Spleen (tissue), 11 donors: Measurements from ENCODE around the gene MCM9. TPM values are rescaled to one million over a fixed set of nuclear protein-coding genes. Genes with fewer than 3 reads are reported as not detected.

Experiments
- DNase-seq: peaks from one replicate; pipeline ENCODE4 v3.0.0-alpha.2; 2020
- H3K27ac ChIP-seq, 8 donors: fragments of 200-600 bp; sonication (generic) in 7 of 8; 1 replicate in 4 of 8; 2 replicates in 4 of 8; pipeline versions ENCODE4 v1.5.0 to v1.8.0; 2016 to 2021; ENCODE audit warnings: inconsistent platforms in 4 of 8, mild to moderate bottlenecking in 4 of 8, moderate library complexity in 1 of 8
- H3K27me3 ChIP-seq, 7 donors: fragments of 200-600 bp; sonication (generic) in 6 of 7; replicated peaks in 1 of 7; 1 replicate in 4 of 7; 2 replicates in 3 of 7; pipeline versions ENCODE4 v1.5.0 to v1.8.0; 2016 to 2021; ENCODE audit warnings: inconsistent platforms in 3 of 7, mild to moderate bottlenecking in 1 of 7
- H3K36me3 ChIP-seq, 6 donors: fragments of 200-600 bp; sonication (generic) in 5 of 6; 1 replicate in 4 of 6; 2 replicates in 2 of 6; pipeline versions ENCODE4 v1.5.0 to v1.8.0; 2016 to 2021; ENCODE audit warnings: inconsistent platforms in 2 of 6
- H3K4me1 ChIP-seq, 6 donors: fragments of 200-600 bp; sonication (generic) in 5 of 6; 1 replicate in 3 of 6; 2 replicates in 3 of 6; pipeline versions ENCODE4 v1.5.0 to v1.8.0; 2016 to 2021; ENCODE audit warnings: inconsistent platforms in 3 of 6
- H3K4me3 ChIP-seq, 8 donors: fragments of 200-600 bp; sonication (generic) in 7 of 8; 1 replicate in 4 of 8; 2 replicates in 4 of 8; pipeline versions ENCODE4 v1.5.0 to v1.8.0; 2016 to 2021; ENCODE audit warnings: inconsistent platforms in 4 of 8, mild to moderate bottlenecking in 4 of 8, moderate library complexity in 2 of 8
- H3K9me3 ChIP-seq, 8 donors: fragments of 200-600 bp; sonication (generic) in 7 of 8; 1 replicate in 4 of 8; 2 replicates in 4 of 8; pipeline versions ENCODE4 v1.5.0 to v1.8.0; 2016 to 2021; ENCODE audit warnings: inconsistent platforms in 4 of 8
- CTCF ChIP-seq, 11 experiments: fragments of 200-600 bp in 7 of 11; fragments of 450-650 bp in 4 of 11; sonication (generic) in 4 of 11; IDR thresholded peaks in 8 of 11; conservative IDR thresholded peaks in 3 of 11; 1 replicate in 7 of 11; 2 replicates in 4 of 11; pipeline versions ENCODE4 v1.4.0 to v1.8.0; 2016 to 2021; ENCODE audit warnings: antibody characterized with exemption in 11 of 11, inconsistent platforms in 4 of 11, mild to moderate bottlenecking in 1 of 11
- POLR2A ChIP-seq, 3 donors: fragments of 450-650 bp; IDR thresholded peaks; one replicate each; pipeline ENCODE4 v1.5.1; 2017; ENCODE audit warnings: antibody characterized with exemption in 3 of 3, mild to moderate bottlenecking in 1 of 3
- POLR2AphosphoS5 ChIP-seq, 3 donors: sonication (generic); formaldehyde crosslinking; IDR thresholded peaks; one replicate each; pipeline ENCODE4 v1.5.1; 2017; ENCODE audit warnings: antibody characterized with exemption in 3 of 3
- WGBS, 5 donors: extraction: QIAGEN DNeasy Blood & Tissue Kit in 3 of 5; methylation state at CpG; one replicate each; pipeline versions ENCODE4 v1.1.5 to v1.1.7; 2013 to 2018; 5-methylcytosine and 5-hydroxymethylcytosine counted together
- intact Hi-C: fragments of 100-400 bp; cut with DNase I; formaldehyde crosslinking; loops from one replicate; pipeline ENCODE4 v1.15.0; 2023; ENCODE audit warnings: low total_unique reads
- polyA plus RNA-seq, 3 donors: library from polyadenylated mRNA; stranded (reverse); fragments of 200-250 nt; gene quantifications; one replicate each; pipeline ENCODE4 v1.2.1, GENCODE V29; 2013
- total RNA-seq, 7 donors: library from RNA; depleted of rRNA in 3 of 7; stranded (reverse); fragments of >200 nt in 3 of 7; fragmentation: NEBNext Ultra II Directional in 4 of 7; extraction: Animal tissue kit (Norgen Biotek cat#: 25700) in 4 of 7; gene quantifications; one replicate each; pipeline versions ENCODE4 v1.1.0 to v1.2.1, GENCODE V29; 2016 to 2021
- donor health status: healthy with polysubstance abuse.
- donor health status: DM: no; HTN: no; CAD: no; lungs with moderate emphysema.
- donor health status: DM: no; HTN: no; CAD: no.
- donor health status: Bipolar disorder and iron deficiency.
- donor health status: healthy.
- donor health status: DM: no; HTN: no; CAD: no.
- donor health status: DM: yes; HTN: yes; CAD: no.

Gene MCM9
- total and polyA plus RNA-seq, 10 donors = 3.7 to 33.6 (median 21.5) TPM

- peaks cover 0 to 7% (median 0%) of the 10 kb centered on the region in 8 donors for H3K9me3 ChIP-seq
- no peak overlapping the region for H3K27ac ChIP-seq
- TF ChIP-seq POLR2AphosphoS5 (IDR thresholded peaks at IDR 0.05) (no peak), POLR2A (IDR thresholded peaks at IDR 0.05) (no peak), CTCF (IDR thresholded peaks at IDR 0.05 in 8 of 11, conservative IDR thresholded peaks at IDR 0.05 in 3 of 11) (no peak)
- peak overlapping the region in 1 of 8 donors; percentile 78 for H3K4me3 ChIP-seq
- WGBS, 5 donors = 67 to 83% (median 79%) methylated on average over 3 of the region's 3 CpGs
- H3K4me1 ChIP-seq = peaks cover 8 to 37% (median 21%) of the 10 kb centered on the region in 6 donors
- H3K27me3 ChIP-seq = no peaks in the 10 kb centered on the region
- intact Hi-C loops = no loop called here
- peaks cover 0 to 25% (median under 1%) of the 10 kb centered on the region in 6 donors for H3K36me3 ChIP-seq
- no peak for DNase-seq
Observed at GRCh38 chr6:118935978-118936703, 1.2 kb upstream of the MCM9 start.

- peak overlapping the region; percentile 60 to 96 (median 82) for H3K4me3 ChIP-seq
- H3K9me3 ChIP-seq = peaks cover 0 to 6% (median 0%) of the 10 kb centered on the region in 8 donors
- no peak for TF ChIP-seq CTCF (IDR thresholded peaks at IDR 0.05 in 8 of 11, conservative IDR thresholded peaks at IDR 0.05 in 3 of 11)
- TF ChIP-seq POLR2A (IDR thresholded peaks at IDR 0.05) = no peak
- H3K36me3 ChIP-seq = peaks cover 0 to 33% (median 6%) of the 10 kb centered on the region in 6 donors
- H3K4me1 ChIP-seq = peaks cover 8 to 37% (median 21%) of the 10 kb centered on the region in 6 donors
- intact Hi-C loops = no loop called here
- no peak for DNase-seq
- H3K27ac ChIP-seq = peak overlapping the region; percentile 81 to 99 (median 94)
- 9 to 44% (median 26%) methylated on average over 1 of the region's 1 CpG for WGBS, 5 donors
- H3K27me3 ChIP-seq = no peaks in the 10 kb centered on the region
Observed at GRCh38 chr6:118935331-118935668, 341 bp upstream of the MCM9 start.

- TF ChIP-seq POLR2AphosphoS5 (IDR thresholded peaks at IDR 0.05) (no peak), CTCF (IDR thresholded peaks at IDR 0.05 in 8 of 11, conservative IDR thresholded peaks at IDR 0.05 in 3 of 11) (no peak), POLR2A (IDR thresholded peaks at IDR 0.05) (no peak)
- no peak for DNase-seq
- Histone ChIP-seq H3K27me3 (no peaks in the 10 kb centered on the region), H3K4me1 (peaks cover 8 to 37% (median 21%) of the 10 kb centered on the region in 6 donors), H3K9me3 (peaks cover 0 to 6% (median 0%) of the 10 kb centered on the region in 8 donors), H3K27ac (peak overlapping the region; percentile 81 to 99 (median 94)), H3K36me3 (peaks cover 0 to 47% (median 7%) of the 10 kb centered on the region in 6 donors), H3K4me3 (peak overlapping the region; percentile 60 to 96 (median 82))
- 23 to 30% (median 25%) methylated on average over 8 of the region's 8 CpGs for WGBS, 5 donors
- intact Hi-C loops = no loop called here
Observed at GRCh38 chr6:118933855-118934460, 1.0 kb downstream of the MCM9 start.

GRCh38 chr6:118932421-118932820, 2.5 kb downstream of the MCM9 start:
- H3K27me3 ChIP-seq = no peaks in the 10 kb centered on the region
- peaks cover 0 to 55% (median 13%) of the 10 kb centered on the region in 6 donors for H3K36me3 ChIP-seq
- no peaks in the 10 kb centered on the region for H3K9me3 ChIP-seq
- H3K4me1 ChIP-seq = peaks cover 8 to 37% (median 21%) of the 10 kb centered on the region in 6 donors
- no peak overlapping the region for H3K4me3 ChIP-seq
- intact Hi-C loops = no loop called here
- TF ChIP-seq POLR2AphosphoS5 (IDR thresholded peaks at IDR 0.05) (no peak), CTCF (IDR thresholded peaks at IDR 0.05 in 8 of 11, conservative IDR thresholded peaks at IDR 0.05 in 3 of 11) (no peak), POLR2A (IDR thresholded peaks at IDR 0.05) (no peak)
- DNase-seq = no peak
- 75 to 94% (median 81%) methylated on average over 2 of the region's 2 CpGs for whole genome bisulfite sequencing, 5 donors
- no peak overlapping the region for H3K27ac ChIP-seq
